ENCODE measurements around the gene AZU1.
A peak's percentile ranks its signal among the peaks of the same experiment; 100 is the strongest.

AZU1 gene

DNA sequence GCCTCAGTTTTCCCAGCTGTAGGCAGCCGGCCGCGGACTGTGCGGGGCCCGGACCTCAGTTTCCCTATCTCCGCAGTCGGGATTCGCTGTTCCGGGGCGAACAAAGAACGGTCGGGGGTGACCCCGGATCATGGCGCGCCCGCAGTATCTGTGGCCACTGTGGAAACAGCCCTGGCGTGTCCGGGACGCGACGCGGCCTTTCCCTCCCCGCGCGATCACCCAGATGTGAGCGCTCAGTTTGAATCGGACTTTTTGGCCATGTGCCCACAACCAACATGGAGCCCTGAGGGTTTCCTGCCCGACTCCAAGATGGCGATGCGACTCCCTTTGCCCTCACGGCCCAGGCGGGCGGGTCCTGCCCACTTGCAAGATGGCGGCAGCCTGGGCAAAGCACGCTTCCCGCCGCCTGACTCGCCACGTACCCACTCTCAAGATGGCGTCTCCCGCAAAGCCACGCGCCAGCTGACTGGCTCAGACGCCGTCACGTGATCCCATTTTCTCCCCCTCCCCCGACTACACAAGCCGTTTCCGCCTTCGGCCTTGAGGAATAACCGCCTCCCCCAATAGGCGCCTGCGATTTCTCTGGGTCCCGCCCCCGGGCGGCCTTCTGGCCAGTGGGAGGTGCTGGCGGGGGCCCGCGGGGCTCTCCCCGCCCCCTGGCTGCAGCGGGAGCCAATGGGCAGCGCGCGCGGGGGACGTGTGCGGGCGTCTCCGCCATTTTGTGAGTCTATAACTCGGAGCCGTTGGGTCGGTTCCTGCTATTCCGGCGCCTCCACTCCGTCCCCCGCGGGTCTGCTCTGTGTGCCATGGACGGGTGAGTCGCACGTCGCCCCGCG lies 30.7 kb upstream of the AZU1 start, which contains the start of gene PTBP1 (continued):
- peak; percentile 49; the same call in 1 of the 2 replicates for TF ChIP-seq GLIS1 (tag by site-specific recombination; IDR thresholded peaks at IDR 0.05)
- TF ChIP-seq ZBTB20 (tag by site-specific recombination; IDR thresholded peaks at IDR 0.05) = peak; percentile 54; the same call in 1 of the 2 replicates
- no peak for TF ChIP-seq ZNF146 (tag by site-specific recombination; IDR thresholded peaks at IDR 0.05)
- TF ChIP-seq ZNF555 (tag by site-specific recombination; conservative IDR thresholded peaks at IDR 0.05) = no peak
- peak; percentile 60; the same call in 1 of the 2 replicates for TF ChIP-seq ZNF184 (tag by site-specific recombination; IDR thresholded peaks at IDR 0.05)
- TF ChIP-seq, protein P1, sequence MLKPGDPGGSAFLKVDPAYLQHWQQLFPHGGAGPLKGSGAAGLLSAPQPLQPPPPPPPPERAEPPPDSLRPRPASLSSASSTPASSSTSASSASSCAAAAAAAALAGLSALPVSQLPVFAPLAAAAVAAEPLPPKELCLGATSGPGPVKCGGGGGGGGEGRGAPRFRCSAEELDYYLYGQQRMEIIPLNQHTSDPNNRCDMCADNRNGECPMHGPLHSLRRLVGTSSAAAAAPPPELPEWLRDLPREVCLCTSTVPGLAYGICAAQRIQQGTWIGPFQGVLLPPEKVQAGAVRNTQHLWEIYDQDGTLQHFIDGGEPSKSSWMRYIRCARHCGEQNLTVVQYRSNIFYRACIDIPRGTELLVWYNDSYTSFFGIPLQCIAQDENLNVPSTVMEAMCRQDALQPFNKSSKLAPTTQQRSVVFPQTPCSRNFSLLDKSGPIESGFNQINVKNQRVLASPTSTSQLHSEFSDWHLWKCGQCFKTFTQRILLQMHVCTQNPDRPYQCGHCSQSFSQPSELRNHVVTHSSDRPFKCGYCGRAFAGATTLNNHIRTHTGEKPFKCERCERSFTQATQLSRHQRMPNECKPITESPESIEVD (tag by site-specific recombination; IDR thresholded peaks at IDR 0.05) = no peak
- TF ChIP-seq, protein P2, sequence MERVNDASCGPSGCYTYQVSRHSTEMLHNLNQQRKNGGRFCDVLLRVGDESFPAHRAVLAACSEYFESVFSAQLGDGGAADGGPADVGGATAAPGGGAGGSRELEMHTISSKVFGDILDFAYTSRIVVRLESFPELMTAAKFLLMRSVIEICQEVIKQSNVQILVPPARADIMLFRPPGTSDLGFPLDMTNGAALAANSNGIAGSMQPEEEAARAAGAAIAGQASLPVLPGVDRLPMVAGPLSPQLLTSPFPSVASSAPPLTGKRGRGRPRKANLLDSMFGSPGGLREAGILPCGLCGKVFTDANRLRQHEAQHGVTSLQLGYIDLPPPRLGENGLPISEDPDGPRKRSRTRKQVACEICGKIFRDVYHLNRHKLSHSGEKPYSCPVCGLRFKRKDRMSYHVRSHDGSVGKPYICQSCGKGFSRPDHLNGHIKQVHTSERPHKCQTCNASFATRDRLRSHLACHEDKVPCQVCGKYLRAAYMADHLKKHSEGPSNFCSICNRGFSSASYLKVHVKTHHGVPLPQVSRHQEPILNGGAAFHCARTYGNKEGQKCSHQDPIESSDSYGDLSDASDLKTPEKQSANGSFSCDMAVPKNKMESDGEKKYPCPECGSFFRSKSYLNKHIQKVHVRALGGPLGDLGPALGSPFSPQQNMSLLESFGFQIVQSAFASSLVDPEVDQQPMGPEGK (tag by site-specific recombination; IDR thresholded peaks at IDR 0.05) = peak; percentile 64
- no peak for TF ChIP-seq ZNF624 (tag by site-specific recombination; IDR thresholded peaks at IDR 0.05)
- TF ChIP-seq, protein P3, sequence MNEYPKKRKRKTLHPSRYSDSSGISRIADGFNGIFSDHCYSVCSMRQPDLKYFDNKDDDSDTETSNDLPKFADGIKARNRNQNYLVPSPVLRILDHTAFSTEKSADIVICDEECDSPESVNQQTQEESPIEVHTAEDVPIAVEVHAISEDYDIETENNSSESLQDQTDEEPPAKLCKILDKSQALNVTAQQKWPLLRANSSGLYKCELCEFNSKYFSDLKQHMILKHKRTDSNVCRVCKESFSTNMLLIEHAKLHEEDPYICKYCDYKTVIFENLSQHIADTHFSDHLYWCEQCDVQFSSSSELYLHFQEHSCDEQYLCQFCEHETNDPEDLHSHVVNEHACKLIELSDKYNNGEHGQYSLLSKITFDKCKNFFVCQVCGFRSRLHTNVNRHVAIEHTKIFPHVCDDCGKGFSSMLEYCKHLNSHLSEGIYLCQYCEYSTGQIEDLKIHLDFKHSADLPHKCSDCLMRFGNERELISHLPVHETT (tag by site-specific recombination; IDR thresholded peaks at IDR 0.05) = peak; percentile 90
- TF ChIP-seq ZNF558 (tag by site-specific recombination; IDR thresholded peaks at IDR 0.05) = no peak
- no peak for TF ChIP-seq ZNF10 (tag by site-specific recombination; IDR thresholded peaks at IDR 0.05)
- TF ChIP-seq ZNF664 (tag by site-specific recombination; IDR thresholded peaks at IDR 0.05) = no peak
- TF ChIP-seq KLF10 (tag by site-specific recombination; IDR thresholded peaks at IDR 0.05) = peak; percentile 51; the same call in 1 of the 2 replicates
- peak; percentile 83; the same call in 1 of the 2 replicates for TF ChIP-seq ZNF561 (tag by site-specific recombination; IDR thresholded peaks at IDR 0.05; ENCODE audit: borderline replicate concordance)
- no peak for TF ChIP-seq ZNF777 (tag by site-specific recombination; IDR thresholded peaks at IDR 0.05; ENCODE audit: borderline replicate concordance)
- no peak for TF ChIP-seq ZNF530 (tag by site-specific recombination; IDR thresholded peaks at IDR 0.05; ENCODE audit: low read depth)
- 0 out of 2 replicates have a peak, but pooled peaks have one; percentile 57 for TF ChIP-seq ZNF843 (tag by site-specific recombination; IDR thresholded peaks at IDR 0.05)
- TF ChIP-seq ZNF112 (tag by site-specific recombination; IDR thresholded peaks at IDR 0.05) = no peak
- TF ChIP-seq ZFP3 (tag by site-specific recombination; IDR thresholded peaks at IDR 0.05; ENCODE audit: low read depth) = no peak
- no peak for TF ChIP-seq ZNF623 (tag by site-specific recombination; IDR thresholded peaks at IDR 0.05)
- no peak for TF ChIP-seq ZNF157 (tag by site-specific recombination; IDR thresholded peaks at IDR 0.05)
- TF ChIP-seq ZNF677 (tag by site-specific recombination; IDR thresholded peaks at IDR 0.05) = no peak
- TF ChIP-seq ZNF169 (tag by site-specific recombination; IDR thresholded peaks at IDR 0.05) = no peak
- TF ChIP-seq ZNF132 (tag by site-specific recombination; IDR thresholded peaks at IDR 0.05; ENCODE audit: borderline replicate concordance) = no peak
- TF ChIP-seq ZFP69B (tag by site-specific recombination; IDR thresholded peaks at IDR 0.05) = 0 out of 2 replicates have a peak, but pooled peaks have one; percentile 13
- TF ChIP-seq ZBTB8A (tag by site-specific recombination; IDR thresholded peaks at IDR 0.05) = peak; percentile 61
- TF ChIP-seq ZNF23 (tag by site-specific recombination; IDR thresholded peaks at IDR 0.05; ENCODE audit: borderline replicate concordance) = no peak
- peak; percentile 80 for TF ChIP-seq KLF16 (tag by site-specific recombination; IDR thresholded peaks at IDR 0.05)
- TF ChIP-seq, protein P4, sequence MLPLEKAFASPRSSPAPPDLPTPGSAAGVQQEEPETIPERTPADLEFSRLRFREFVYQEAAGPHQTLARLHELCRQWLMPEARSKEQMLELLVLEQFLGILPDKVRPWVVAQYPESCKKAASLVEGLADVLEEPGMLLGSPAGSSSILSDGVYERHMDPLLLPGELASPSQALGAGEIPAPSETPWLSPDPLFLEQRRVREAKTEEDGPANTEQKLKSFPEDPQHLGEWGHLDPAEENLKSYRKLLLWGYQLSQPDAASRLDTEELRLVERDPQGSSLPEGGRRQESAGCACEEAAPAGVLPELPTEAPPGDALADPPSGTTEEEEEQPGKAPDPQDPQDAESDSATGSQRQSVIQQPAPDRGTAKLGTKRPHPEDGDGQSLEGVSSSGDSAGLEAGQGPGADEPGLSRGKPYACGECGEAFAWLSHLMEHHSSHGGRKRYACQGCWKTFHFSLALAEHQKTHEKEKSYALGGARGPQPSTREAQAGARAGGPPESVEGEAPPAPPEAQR (tag by site-specific recombination; IDR thresholded peaks at IDR 0.05) = no peak
- TF ChIP-seq, protein P5, sequence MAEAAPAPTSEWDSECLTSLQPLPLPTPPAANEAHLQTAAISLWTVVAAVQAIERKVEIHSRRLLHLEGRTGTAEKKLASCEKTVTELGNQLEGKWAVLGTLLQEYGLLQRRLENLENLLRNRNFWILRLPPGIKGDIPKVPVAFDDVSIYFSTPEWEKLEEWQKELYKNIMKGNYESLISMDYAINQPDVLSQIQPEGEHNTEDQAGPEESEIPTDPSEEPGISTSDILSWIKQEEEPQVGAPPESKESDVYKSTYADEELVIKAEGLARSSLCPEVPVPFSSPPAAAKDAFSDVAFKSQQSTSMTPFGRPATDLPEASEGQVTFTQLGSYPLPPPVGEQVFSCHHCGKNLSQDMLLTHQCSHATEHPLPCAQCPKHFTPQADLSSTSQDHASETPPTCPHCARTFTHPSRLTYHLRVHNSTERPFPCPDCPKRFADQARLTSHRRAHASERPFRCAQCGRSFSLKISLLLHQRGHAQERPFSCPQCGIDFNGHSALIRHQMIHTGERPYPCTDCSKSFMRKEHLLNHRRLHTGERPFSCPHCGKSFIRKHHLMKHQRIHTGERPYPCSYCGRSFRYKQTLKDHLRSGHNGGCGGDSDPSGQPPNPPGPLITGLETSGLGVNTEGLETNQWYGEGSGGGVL (tag by site-specific recombination; IDR thresholded peaks at IDR 0.05) = no peak
- no peak for TF ChIP-seq ZFP37 (tag by site-specific recombination; IDR thresholded peaks at IDR 0.05)
- TF ChIP-seq SCRT1 (tag by site-specific recombination; IDR thresholded peaks at IDR 0.05; ENCODE audit: borderline replicate concordance) = no peak
- no peak for TF ChIP-seq ZNF768 (tag by site-specific recombination; IDR thresholded peaks at IDR 0.05)

Data from HEK293 (cell line).